BJ (cell line): ENCODE measurements around the gene GTPBP3. TPM values are rescaled to one million over a fixed set of nuclear protein-coding genes. Genes with fewer than 3 reads are reported as not detected.
"Not testable (repeated sequence)": the region's sequence is repeated elsewhere in the genome, so short reads cannot be mapped to it uniquely, and the experiment has no call there.

Experiments used
- CTCF ChIA-PET: fragments of 350-600 bp; formaldehyde crosslinking; extraction: SDS; loops from one replicate; lab custom pipeline; 2021; ENCODE audit warnings: antibody characterized with exemption, inconsistent platforms; lab: Yijun Ruan, JAX
- POLR2A ChIA-PET: fragments of 300-600 bp; sonication (Branson Sonifier 250); formaldehyde crosslinking; extraction: SDS; loops from one replicate; lab custom pipeline; 2021; ENCODE audit warnings: antibody characterized with exemption; lab: Charles Lee
- DNase-seq: peaks from one replicate; pipeline ENCODE4 v3.0.0-alpha.2; 2011; ENCODE audit warnings: low read depth
- H3K27me3 ChIP-seq: 2 replicates; pipeline ENCODE4 v1.6.0; 2011; ENCODE audit warnings: low read length; ENCODE audit not compliant: control insufficient read depth, insufficient read depth
- H3K36me3 ChIP-seq: 2 replicates; pipeline ENCODE4 v1.5.1; 2011; ENCODE audit warnings: low read length; ENCODE audit not compliant: control insufficient read depth, insufficient read depth
- H3K4me3 ChIP-seq: 2 replicates; pipeline ENCODE4 v1.5.1; 2011; ENCODE audit warnings: low read depth, mild to moderate bottlenecking, control low read depth, low read length
- polyA plus RNA-seq: library from polyadenylated mRNA; depleted of rRNA; stranded (reverse); fragments of >200 nt; gene quantifications from 2 replicates; pipeline ENCODE4 v1.2.3, GENCODE V29; 2011
- TF ChIP-seq, protein P1 (sequence below): IDR thresholded peaks from 2 replicates; pipeline ENCODE4 v1.5.1; 2011; ENCODE audit warnings: low read depth, mild to moderate bottlenecking, control low read depth, inconsistent platforms, low read length, moderate library complexity; ENCODE audit not compliant: insufficient read depth

GTPBP3 gene
- polyA plus RNA-seq, 1 experiment = 6.3 TPM

DNA sequence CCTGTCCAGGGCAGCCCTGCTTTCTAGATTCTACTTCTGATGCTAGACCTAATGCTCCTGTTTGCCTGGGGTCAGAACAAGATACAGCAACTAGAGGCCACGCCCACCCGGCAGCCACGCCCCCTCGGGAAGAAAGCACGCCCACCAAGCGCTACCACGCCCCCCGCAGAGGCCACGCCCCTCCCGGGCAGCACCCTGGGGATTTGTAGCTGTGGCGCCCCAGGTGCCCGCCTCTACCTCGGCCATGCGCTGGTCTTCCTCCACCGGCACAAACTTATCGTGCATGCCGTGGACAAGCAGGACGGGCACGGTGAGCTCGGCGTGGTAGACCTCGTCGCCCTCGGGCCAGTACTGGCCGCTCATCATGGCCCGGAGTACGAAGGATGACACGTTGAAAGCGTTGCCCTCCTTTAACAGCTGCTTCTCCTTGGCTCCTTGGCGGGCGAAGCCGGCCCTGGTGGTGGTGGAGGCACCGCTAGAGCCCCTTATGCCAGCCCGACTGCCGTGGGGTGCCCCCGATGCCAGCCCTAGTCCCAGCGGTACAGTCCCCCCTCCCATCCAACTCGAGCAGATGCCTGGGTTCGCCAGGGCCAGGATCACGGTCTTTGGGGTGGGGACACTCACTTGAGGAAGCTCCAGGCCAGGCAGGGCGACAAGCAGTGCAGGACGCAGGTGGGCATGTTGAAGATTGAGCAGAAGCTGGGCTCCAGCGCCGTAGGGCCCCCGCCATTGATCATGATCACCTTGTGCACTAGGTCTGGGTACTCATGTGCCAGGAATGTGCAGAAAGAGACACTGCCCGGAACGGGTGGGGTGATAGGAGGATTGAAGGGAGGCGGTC is 43.1 kb upstream of the GTPBP3 start:
- ChIA-PET POLR2A (no interaction called here), CTCF (interaction anchor here (0.5 to 5.3 kb wide), 2 partner anchors 9 to 45 kb away, joined by 3 to 52 read pairs; partner anchors contain the start of genes ABHD8 and MRPL34)
- Histone ChIP-seq H3K4me3 (no peak overlapping the region), H3K36me3 (peaks cover 6% of the 10 kb centered on the region), H3K27me3 (no peaks in the 10 kb centered on the region)
- TF ChIP-seq, protein P1, sequence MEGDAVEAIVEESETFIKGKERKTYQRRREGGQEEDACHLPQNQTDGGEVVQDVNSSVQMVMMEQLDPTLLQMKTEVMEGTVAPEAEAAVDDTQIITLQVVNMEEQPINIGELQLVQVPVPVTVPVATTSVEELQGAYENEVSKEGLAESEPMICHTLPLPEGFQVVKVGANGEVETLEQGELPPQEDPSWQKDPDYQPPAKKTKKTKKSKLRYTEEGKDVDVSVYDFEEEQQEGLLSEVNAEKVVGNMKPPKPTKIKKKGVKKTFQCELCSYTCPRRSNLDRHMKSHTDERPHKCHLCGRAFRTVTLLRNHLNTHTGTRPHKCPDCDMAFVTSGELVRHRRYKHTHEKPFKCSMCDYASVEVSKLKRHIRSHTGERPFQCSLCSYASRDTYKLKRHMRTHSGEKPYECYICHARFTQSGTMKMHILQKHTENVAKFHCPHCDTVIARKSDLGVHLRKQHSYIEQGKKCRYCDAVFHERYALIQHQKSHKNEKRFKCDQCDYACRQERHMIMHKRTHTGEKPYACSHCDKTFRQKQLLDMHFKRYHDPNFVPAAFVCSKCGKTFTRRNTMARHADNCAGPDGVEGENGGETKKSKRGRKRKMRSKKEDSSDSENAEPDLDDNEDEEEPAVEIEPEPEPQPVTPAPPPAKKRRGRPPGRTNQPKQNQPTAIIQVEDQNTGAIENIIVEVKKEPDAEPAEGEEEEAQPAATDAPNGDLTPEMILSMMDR = no peak
- no peak for DNase-seq

DNA sequence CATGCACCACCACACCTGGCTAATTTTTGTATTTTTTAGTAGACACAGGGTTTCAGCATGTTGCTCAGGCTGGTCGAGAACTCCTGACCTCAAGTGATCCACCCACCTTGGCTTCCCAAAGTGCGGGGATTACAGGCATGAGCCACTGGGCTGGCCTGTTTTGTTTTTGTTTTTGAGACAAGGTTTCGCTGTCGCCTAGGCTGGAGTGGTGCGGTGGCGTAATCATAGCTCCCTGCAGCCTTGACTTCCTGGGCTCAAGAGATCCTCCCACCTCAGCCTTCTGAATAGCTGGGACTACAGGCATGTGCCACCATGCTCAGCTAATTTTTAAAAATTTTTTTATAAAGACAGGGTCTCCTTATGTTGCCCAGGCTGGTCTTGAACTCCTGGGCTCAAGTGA is 41.8 kb upstream of the GTPBP3 start:
- H3K36me3 ChIP-seq, POLR2A ChIA-PET: not testable (repeated sequence)

DNA sequence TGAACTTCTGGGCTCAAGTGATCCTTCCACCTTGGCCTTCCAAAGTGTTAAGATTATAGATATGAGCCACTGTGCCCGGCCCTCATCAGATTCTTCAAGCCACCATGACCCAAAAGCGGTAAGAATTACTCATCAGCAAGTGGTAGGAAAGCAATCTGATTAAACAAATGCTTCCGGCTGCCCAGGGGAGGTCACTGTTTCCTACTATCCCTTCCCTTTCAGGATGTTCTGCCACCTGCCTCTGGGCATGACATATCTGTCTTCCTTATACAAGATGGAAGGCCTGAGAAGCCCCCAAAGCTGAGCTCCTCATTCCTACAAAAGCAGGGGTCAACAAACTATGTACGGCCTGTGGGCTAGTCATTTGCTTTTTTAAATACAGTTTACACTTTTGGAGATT is 41.1 kb upstream of the GTPBP3 start:
- DNase-seq = no peak
- peaks cover 6% of the 10 kb centered on the region for H3K36me3 ChIP-seq
- no peak overlapping the region for H3K4me3 ChIP-seq
- TF ChIP-seq, protein P1 = no peak
- CTCF ChIA-PET = interaction anchor here (1.3 to 1.6 kb wide), 2 partner anchors 13 to 90 kb away, joined by 4 to 5 read pairs; no protein-coding TSS in a partner anchor
- no peaks in the 10 kb centered on the region for H3K27me3 ChIP-seq
- POLR2A ChIA-PET = no interaction called here

More for the DNA sequence above, 41.8 kb upstream of the GTPBP3 start:
- not testable (repeated sequence) for H3K27me3 ChIP-seq, DNase-seq, H3K4me3 ChIP-seq
- CTCF ChIA-PET = interaction anchor here (1.3 to 5.3 kb wide), 3 partner anchors 8 to 91 kb away, joined by 4 to 52 read pairs (median 5); partner anchors contain the start of genes ABHD8 and MRPL34

DNA sequence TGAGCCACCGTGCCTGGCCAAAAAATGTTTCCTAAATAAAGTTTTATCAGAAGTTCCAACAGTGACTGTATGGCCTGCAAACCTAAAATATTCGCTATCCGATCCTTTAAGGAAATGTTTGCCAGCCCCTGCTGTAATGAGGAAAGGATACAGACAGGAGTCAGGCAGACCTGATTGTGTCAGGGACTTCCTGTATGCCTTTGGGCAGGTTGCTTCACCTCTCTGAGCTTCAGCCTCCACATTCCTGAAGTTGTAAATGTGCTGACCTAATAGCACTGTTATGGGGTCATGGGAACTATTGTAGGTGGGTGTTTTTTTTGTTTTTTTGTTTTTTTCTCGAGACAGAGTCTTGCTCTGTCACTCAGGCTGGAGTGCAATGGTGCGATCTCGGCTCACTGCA is 40.4 kb upstream of the GTPBP3 start:
- ChIA-PET POLR2A (no interaction called here), CTCF (interaction anchor here (1.3 kb wide), 1 partner anchor 89 kb away, joined by 7 read pairs; no protein-coding TSS in a partner anchor)
- H3K27me3 ChIP-seq = no peaks in the 10 kb centered on the region
- no peak overlapping the region for H3K4me3 ChIP-seq
- peaks cover 6% of the 10 kb centered on the region for H3K36me3 ChIP-seq
- TF ChIP-seq, protein P1 = no peak
- no peak for DNase-seq

DNA sequence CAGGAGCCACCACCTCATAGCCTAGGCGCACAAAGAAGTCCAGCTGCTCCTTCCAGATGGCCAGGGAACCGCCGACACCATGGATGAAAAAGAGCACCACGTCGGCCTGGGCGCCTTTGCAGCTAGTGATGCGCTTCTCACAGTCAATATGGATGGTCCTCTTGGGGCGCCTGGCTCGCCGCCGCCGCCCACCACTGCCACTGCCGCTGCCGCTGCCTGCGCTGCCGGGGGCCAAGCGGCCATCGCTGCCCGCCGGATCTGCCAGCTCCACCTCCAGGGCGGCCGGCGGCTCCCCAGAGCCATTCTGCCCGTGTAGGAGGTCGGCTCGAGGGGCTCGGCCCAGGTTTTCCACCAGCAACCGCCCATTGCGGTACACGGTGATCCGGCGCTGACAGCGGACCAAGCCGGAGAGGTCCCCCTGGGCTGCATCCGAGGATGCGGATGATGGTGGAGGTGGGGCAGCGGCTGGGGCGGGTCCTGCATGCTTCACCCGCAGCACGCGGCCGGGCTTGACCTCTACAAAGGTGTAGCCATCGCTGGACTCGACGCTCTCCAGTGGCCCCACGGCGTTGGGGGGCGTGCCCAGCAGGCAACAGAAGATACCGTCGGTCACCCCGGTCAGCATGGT is 36.2 kb upstream of the GTPBP3 start:
- no peak for DNase-seq
- Histone ChIP-seq H3K27me3 (no peaks in the 10 kb centered on the region), H3K36me3 (peaks cover 1% of the 10 kb centered on the region), H3K4me3 (no peak overlapping the region)
- CTCF ChIA-PET = interaction anchor here (5.0 kb wide), 1 partner anchor 8 kb away, joined by 52 read pairs; no protein-coding TSS in a partner anchor
- TF ChIP-seq, protein P1 = no peak
- POLR2A ChIA-PET = no interaction called here
